WTC11 (cell line): ENCODE data around the gene FTSJ3. TPM values are rescaled to one million over a fixed set of nuclear protein-coding genes. Genes with fewer than 3 reads are reported as not detected.

ENCODE experiments used
- ATAC-seq: fragments of 200-7000 bp; cut with Tn5 transposase; 2 replicates; pipeline ENCODE4 v1.10.0; 2021; ENCODE audit warnings: mild to moderate bottlenecking, moderate library complexity
- CTCF ChIA-PET: fragments of 300-600 bp; sonication (Branson Sonifier 250); formaldehyde crosslinking; loops from one replicate; lab custom pipeline; 2021; ENCODE audit warnings: antibody characterized with exemption; lab: Charles Lee
- POLR2A ChIA-PET: fragments of 350-600 bp; sonication (Branson Sonifier 250); formaldehyde crosslinking; loops from one replicate; lab custom pipeline; 2021; ENCODE audit warnings: antibody characterized with exemption; lab: Charles Lee
- DNase-seq: peaks from one replicate; pipeline ENCODE4 v3.0.0; 2021; ENCODE audit warnings: low spot score
- H3K27ac Mint-ChIP-seq: 2 replicates; pipeline ENCODE4 v1.8.0; 2021; ENCODE audit warnings: mixed read lengths
- H3K27me3 Mint-ChIP-seq: 2 replicates; pipeline ENCODE4 v1.8.0; 2021; ENCODE audit warnings: low read depth, mild to moderate bottlenecking, moderate library complexity, mixed read lengths
- H3K36me3 Mint-ChIP-seq: 2 replicates; pipeline ENCODE4 v1.8.0; 2021; ENCODE audit warnings: mixed read lengths
- H3K4me1 Mint-ChIP-seq: 2 replicates; pipeline ENCODE4 v1.8.0; 2022; ENCODE audit warnings: mixed read lengths
- H3K4me3 Mint-ChIP-seq: 2 replicates; pipeline ENCODE4 v1.8.0; 2021; ENCODE audit warnings: mild to moderate bottlenecking, moderate library complexity, mixed read lengths
- H3K9me3 Mint-ChIP-seq: 2 replicates; pipeline ENCODE4 v1.8.0; 2021; ENCODE audit warnings: mixed read lengths
- ARID4B ChIP-seq: sonication (generic); formaldehyde crosslinking; IDR thresholded peaks from 2 replicates; pipeline ENCODE4 v1.8.0; 2023; ENCODE audit warnings: missing genetic modification reagents, mild to moderate bottlenecking, borderline replicate concordance
- ATF6 ChIP-seq: sonication (generic); formaldehyde crosslinking; IDR thresholded peaks from 2 replicates; pipeline ENCODE4 v1.8.1; 2023; ENCODE audit warnings: mild to moderate bottlenecking, missing genetic modification reagents
- FOXP1 ChIP-seq: sonication (generic); formaldehyde crosslinking; IDR thresholded peaks from 2 replicates; pipeline ENCODE4 v1.8.0; 2022; ENCODE audit warnings: missing genetic modification reagents, mild to moderate bottlenecking, moderate library complexity, borderline replicate concordance
- RELA ChIP-seq: sonication (generic); formaldehyde crosslinking; IDR thresholded peaks from 2 replicates; pipeline ENCODE4 v1.8.1; 2022; ENCODE audit warnings: missing genetic modification reagents, mild to moderate bottlenecking, borderline replicate concordance
- ZBTB21 ChIP-seq: sonication (generic); formaldehyde crosslinking; IDR thresholded peaks from 2 replicates; pipeline ENCODE4 v1.8.1; 2023; ENCODE audit warnings: mild to moderate bottlenecking, missing genetic modification reagents, borderline replicate concordance
- ZNF232 ChIP-seq: sonication (generic); formaldehyde crosslinking; IDR thresholded peaks from 2 replicates; pipeline ENCODE4 v1.8.0; 2022; ENCODE audit warnings: mild to moderate bottlenecking, missing genetic modification reagents
- ZNF532 ChIP-seq: fragments of 250-450 bp; sonication (Bioruptor Pico); IDR thresholded peaks from 2 replicates; pipeline ENCODE4 v1.9.0; 2021; ENCODE audit warnings: mild to moderate bottlenecking, borderline replicate concordance
- ZNF671 ChIP-seq: fragments of 250-450 bp; sonication (Bioruptor Pico); IDR thresholded peaks from 2 replicates; pipeline ENCODE4 v1.8.0; 2021; ENCODE audit warnings: mild to moderate bottlenecking
- total RNA-seq: library from RNA; stranded (reverse); gene quantifications from 3 replicates; pipeline ENCODE4 v1.2.3, GENCODE V29; 2021
- TF ChIP-seq, protein P1 (sequence below): sonication (generic); formaldehyde crosslinking; IDR thresholded peaks from 2 replicates; pipeline ENCODE4 v1.8.1; 2023; ENCODE audit warnings: mild to moderate bottlenecking, missing genetic modification reagents
- TF ChIP-seq, protein P2 (sequence below): sonication (generic); formaldehyde crosslinking; IDR thresholded peaks from 2 replicates; pipeline ENCODE4 v1.8.0; 2022; ENCODE audit warnings: mild to moderate bottlenecking, missing genetic modification reagents
- TF ChIP-seq, protein P3 (sequence below): sonication (generic); formaldehyde crosslinking; IDR thresholded peaks from 2 replicates; pipeline ENCODE4 v1.8.1; 2022; ENCODE audit warnings: mild to moderate bottlenecking, moderate library complexity, missing genetic modification reagents
- TF ChIP-seq, protein P4 (sequence below): fragments of 250-450 bp; sonication (Bioruptor Pico); IDR thresholded peaks from 2 replicates; pipeline ENCODE4 v1.9.0; 2021; ENCODE audit warnings: mild to moderate bottlenecking

Gene FTSJ3
- total RNA-seq, 1 experiment from 2014 or later, result 62.1 TPM

GRCh38 chr17:63783522-63783921 is 43.9 kb downstream of the FTSJ3 start (continued):
- TF ChIP-seq, protein P1, sequence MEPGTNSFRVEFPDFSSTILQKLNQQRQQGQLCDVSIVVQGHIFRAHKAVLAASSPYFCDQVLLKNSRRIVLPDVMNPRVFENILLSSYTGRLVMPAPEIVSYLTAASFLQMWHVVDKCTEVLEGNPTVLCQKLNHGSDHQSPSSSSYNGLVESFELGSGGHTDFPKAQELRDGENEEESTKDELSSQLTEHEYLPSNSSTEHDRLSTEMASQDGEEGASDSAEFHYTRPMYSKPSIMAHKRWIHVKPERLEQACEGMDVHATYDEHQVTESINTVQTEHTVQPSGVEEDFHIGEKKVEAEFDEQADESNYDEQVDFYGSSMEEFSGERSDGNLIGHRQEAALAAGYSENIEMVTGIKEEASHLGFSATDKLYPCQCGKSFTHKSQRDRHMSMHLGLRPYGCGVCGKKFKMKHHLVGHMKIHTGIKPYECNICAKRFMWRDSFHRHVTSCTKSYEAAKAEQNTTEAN (CRISPR knock-in tag), result no peak

DNA sequence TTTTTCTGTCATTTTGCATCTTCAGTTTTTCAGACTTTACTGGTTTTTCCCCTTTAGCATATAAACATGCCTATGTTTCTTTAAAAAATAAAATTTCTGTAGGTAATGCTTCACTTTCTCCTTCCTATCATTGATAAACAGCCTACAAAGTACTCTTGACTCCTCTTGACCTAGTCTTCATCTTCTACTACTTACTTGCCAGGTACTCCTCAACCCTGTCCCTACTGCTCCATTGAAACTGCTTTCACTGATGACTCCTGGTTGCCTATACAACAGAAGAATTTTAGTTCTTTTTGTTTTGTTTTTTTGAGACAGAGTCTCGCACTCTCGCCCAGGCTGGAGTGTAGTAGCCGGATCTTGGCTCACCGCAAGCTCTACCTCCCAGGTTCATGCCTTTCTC is 46.5 kb downstream of the FTSJ3 start:
- Mint-ChIP-seq H3K27me3 (no peaks in the 10 kb centered on the region), H3K4me1 (peaks cover 11% of the 10 kb centered on the region), H3K4me3 (no peak overlapping the region), H3K27ac (peak overlapping the region; percentile 90), H3K9me3 (no peaks in the 10 kb centered on the region), H3K36me3 (peaks cover 25% of the 10 kb centered on the region)
- POLR2A ChIA-PET, result no interaction called here
- CTCF ChIA-PET, result interaction anchor here (0.5 kb wide), 1 partner anchor 867 kb away, joined by 5 read pairs; no protein-coding TSS in a partner anchor
- TF ChIP-seq ZNF532 (CRISPR knock-in tag), result no peak
- TF ChIP-seq FOXP1 (CRISPR knock-in tag), result no peak
- TF ChIP-seq ZBTB21 (CRISPR knock-in tag), result no peak
- no peak for TF ChIP-seq ZNF671 (CRISPR knock-in tag)
- TF ChIP-seq, protein P2, sequence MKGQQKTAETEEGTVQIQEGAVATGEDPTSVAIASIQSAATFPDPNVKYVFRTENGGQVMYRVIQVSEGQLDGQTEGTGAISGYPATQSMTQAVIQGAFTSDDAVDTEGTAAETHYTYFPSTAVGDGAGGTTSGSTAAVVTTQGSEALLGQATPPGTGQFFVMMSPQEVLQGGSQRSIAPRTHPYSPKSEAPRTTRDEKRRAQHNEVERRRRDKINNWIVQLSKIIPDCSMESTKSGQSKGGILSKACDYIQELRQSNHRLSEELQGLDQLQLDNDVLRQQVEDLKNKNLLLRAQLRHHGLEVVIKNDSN (CRISPR knock-in tag), result no peak
- no peak for TF ChIP-seq RELA (CRISPR knock-in tag)
- no peak for TF ChIP-seq ZNF232
- TF ChIP-seq, protein P3, sequence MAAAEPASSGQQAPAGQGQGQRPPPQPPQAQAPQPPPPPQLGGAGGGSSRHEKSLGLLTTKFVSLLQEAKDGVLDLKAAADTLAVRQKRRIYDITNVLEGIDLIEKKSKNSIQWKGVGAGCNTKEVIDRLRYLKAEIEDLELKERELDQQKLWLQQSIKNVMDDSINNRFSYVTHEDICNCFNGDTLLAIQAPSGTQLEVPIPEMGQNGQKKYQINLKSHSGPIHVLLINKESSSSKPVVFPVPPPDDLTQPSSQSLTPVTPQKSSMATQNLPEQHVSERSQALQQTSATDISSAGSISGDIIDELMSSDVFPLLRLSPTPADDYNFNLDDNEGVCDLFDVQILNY (CRISPR knock-in tag), result no peak
- DNase-seq (no peak), ATAC-seq (no peak)

DNA sequence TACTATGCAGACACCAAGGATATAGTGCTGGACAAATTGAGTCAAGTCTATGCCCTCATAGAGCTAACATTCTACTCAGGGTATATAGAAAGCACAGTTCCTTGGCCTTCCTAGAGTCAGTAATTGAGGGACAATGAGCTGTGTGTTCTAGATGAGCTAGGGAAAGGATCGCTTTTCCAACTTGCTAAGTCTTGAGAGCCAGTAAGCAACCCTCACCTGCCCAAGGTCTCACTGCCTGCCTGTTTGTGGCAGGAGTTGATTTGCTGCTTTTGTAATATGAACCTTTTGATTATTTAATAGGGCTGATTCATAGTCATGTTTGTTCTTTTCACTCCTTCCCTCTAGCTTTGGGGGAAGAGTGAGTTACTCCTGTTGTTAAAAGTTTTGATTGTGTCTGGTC is 47.0 kb downstream of the FTSJ3 start:
- H3K4me3 Mint-ChIP-seq, result no peak overlapping the region
- CTCF ChIA-PET, result interaction anchor here (0.5 kb wide), 1 partner anchor 867 kb away, joined by 5 read pairs; no protein-coding TSS in a partner anchor
- H3K27ac Mint-ChIP-seq, result no peak overlapping the region; the same call in 1 of the 2 replicates
- ATAC-seq (no peak), DNase-seq (no peak)
- H3K9me3 Mint-ChIP-seq, result no peaks in the 10 kb centered on the region
- peaks cover 23% of the 10 kb centered on the region for H3K36me3 Mint-ChIP-seq
- POLR2A ChIA-PET, result interaction anchor here (0.7 kb wide), 1 partner anchor 11 kb away, joined by 4 read pairs; no protein-coding TSS in a partner anchor
- H3K27me3 Mint-ChIP-seq, result no peaks in the 10 kb centered on the region
- H3K4me1 Mint-ChIP-seq, result peaks cover 13% of the 10 kb centered on the region
- TF ChIP-seq, protein P4, sequence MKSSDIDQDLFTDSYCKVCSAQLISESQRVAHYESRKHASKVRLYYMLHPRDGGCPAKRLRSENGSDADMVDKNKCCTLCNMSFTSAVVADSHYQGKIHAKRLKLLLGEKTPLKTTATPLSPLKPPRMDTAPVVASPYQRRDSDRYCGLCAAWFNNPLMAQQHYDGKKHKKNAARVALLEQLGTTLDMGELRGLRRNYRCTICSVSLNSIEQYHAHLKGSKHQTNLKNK (CRISPR knock-in tag), result no peak
- TF ChIP-seq ATF6 (CRISPR knock-in tag) (no peak), ZNF532 (CRISPR knock-in tag) (no peak), ARID4B (CRISPR knock-in tag) (no peak)
